NK-92 (cell line): ENCODE results near the gene FKBP11.

ENCODE experiments used
- DNase-seq: peaks from one replicate; lab custom pipeline; 2025; ENCODE audit not compliant: unreplicated experiment; lab: John Stamatoyannopoulos, UW

The FKBP11 gene

GRCh38 chr12:48925304-48926011 lies at the start of gene FKBP11:
TSS of gene FKBP11 (minus strand) at chr12:48925492. CDS start at chr12:48925428, 64 bp downstream.
- DNase-seq = no peak

GRCh38 chr12:48973941-48974673 lies 48.8 kb upstream of the FKBP11 start:
- no peak for DNase-seq

- DNase-seq = no peak
Measured at GRCh38 chr12:48973531-48973930, 48.2 kb upstream of the FKBP11 start.

GRCh38 chr12:48972952-48973483 lies 47.7 kb upstream of the FKBP11 start:
- DNase-seq = no peak

GRCh38 chr12:48972213-48972951 lies 47.1 kb upstream of the FKBP11 start:
- DNase-seq = no peak

- DNase-seq = no peak
Measured at GRCh38 chr12:48970702-48971334, 45.5 kb upstream of the FKBP11 start.

- no peak for DNase-seq
Measured at GRCh38 chr12:48969833-48970701, 44.8 kb upstream of the FKBP11 start.

GRCh38 chr12:48969160-48969771 lies 44.0 kb upstream of the FKBP11 start:
- DNase-seq = no peak

- DNase-seq = no peak
Measured at GRCh38 chr12:48968467-48968866, 43.2 kb upstream of the FKBP11 start.

- DNase-seq = no peak
Measured at GRCh38 chr12:48967991-48968390, 42.7 kb upstream of the FKBP11 start.

- no peak for DNase-seq
Measured at GRCh38 chr12:48966177-48966895, 41.0 kb upstream of the FKBP11 start.

- no peak for DNase-seq
Measured at GRCh38 chr12:48965298-48965838, 40.1 kb upstream of the FKBP11 start.

- DNase-seq = no peak
Measured at GRCh38 chr12:48961801-48962200, 36.5 kb upstream of the FKBP11 start.

- DNase-seq = no peak
Measured at GRCh38 chr12:48961331-48961730, 36.0 kb upstream of the FKBP11 start.

- DNase-seq = no peak
Measured at GRCh38 chr12:48960834-48961233, 35.5 kb upstream of the FKBP11 start.

- DNase-seq = no peak
Measured at GRCh38 chr12:48958049-48958388, 32.7 kb upstream of the FKBP11 start.

GRCh38 chr12:48957141-48958048 lies 32.1 kb upstream of the FKBP11 start, which contains the start of gene ARF3:
TSS of gene ARF3 (minus strand) at chr12:48957487. CDS start at chr12:48941095, 16,392 bp downstream.
- peak; percentile 54 for DNase-seq
